Endothelial cell of umbilical vein (primary cell): ENCODE results near the gene DKK3. TPM values are rescaled to one million over a fixed set of nuclear protein-coding genes. Genes with fewer than 3 reads are reported as not detected.

Experiments used
- BruUV-seq: library from RNA; stranded (reverse); fragments of 400-500 nt; replicated peaks from 2 replicates; lab custom pipeline; 2021; lab: Mats Ljungman, UMichigan
- CTCF ChIA-PET: fragments of 300-600, 350-600 bp; sonication (Branson Sonifier 250); formaldehyde crosslinking; loops from one replicate; lab custom pipeline; 2021; ENCODE audit warnings: antibody characterized with exemption, inconsistent platforms; lab: Charles Lee
- POLR2A ChIA-PET: fragments of 300-600, 350-600 bp; sonication (Branson Sonifier 250); formaldehyde crosslinking; loops from one replicate; lab custom pipeline; 2021; ENCODE audit warnings: antibody characterized with exemption, inconsistent platforms; lab: Charles Lee
- DNase-seq: peaks from one replicate; pipeline ENCODE4 v3.0.0-alpha.2; 2011; ENCODE audit warnings: low read depth, low spot score
- FAIRE-seq: peaks from 2 replicates; lab custom pipeline; 2011; peaks lifted over from hg19 to GRCh38; lab: Jason Lieb, UNC
- H2AFZ ChIP-seq: 2 replicates; pipeline ENCODE4 v1.6.0; 2012; ENCODE audit warnings: low read depth, low read length, control low read depth, inconsistent platforms
- H3K27ac ChIP-seq: 2 replicates; pipeline ENCODE4 v1.5.1; 2011; ENCODE audit warnings: low read depth, mild to moderate bottlenecking, control low read depth, low read length, moderate library complexity; ENCODE audit not compliant: insufficient read depth
- H3K27me3 ChIP-seq, 2 experiments: 2 replicates each; pipeline versions ENCODE4 v1.6.0 to v1.6.1; 2011; ENCODE audit warnings: low read length in 2 of 2, mixed read lengths in 1 of 2; ENCODE audit not compliant: control insufficient read depth in 2 of 2, insufficient read depth in 2 of 2
- H3K36me3 ChIP-seq, 2 experiments: 2 replicates in 1 of 2; 3 replicates in 1 of 2; pipeline ENCODE4 v1.5.1; 2011; ENCODE audit warnings: low read length in 2 of 2, mild to moderate bottlenecking in 1 of 2, moderate library complexity in 1 of 2; ENCODE audit not compliant: control insufficient read depth in 2 of 2, insufficient read depth in 2 of 2; ENCODE audit errors: extremely low read depth in 1 of 2
- H3K4me1 ChIP-seq: 3 replicates; pipeline ENCODE4 v1.5.1; 2011; ENCODE audit warnings: mild to moderate bottlenecking, low read length; ENCODE audit not compliant: control insufficient read depth, insufficient read depth; ENCODE audit errors: extremely low read depth
- H3K4me2 ChIP-seq: 2 replicates; pipeline ENCODE4 v1.6.1; 2011; ENCODE audit warnings: low read length, control low read depth, mixed read lengths; ENCODE audit not compliant: insufficient read depth
- H3K4me3 ChIP-seq, 3 experiments: fragments of 200-600 bp in 1 of 3; sonication (generic), shearing (Covaris generic) in 1 of 3; replicated peaks in 1 of 3; 2 replicates each; pipeline ENCODE4 v1.5.1; 2011 to 2016; ENCODE audit warnings: control low read depth in 3 of 3, low read length in 3 of 3, mild to moderate bottlenecking in 2 of 3, inconsistent platforms in 1 of 3, low read depth in 1 of 3, moderate library complexity in 1 of 3; ENCODE audit not compliant: insufficient read depth in 1 of 3
- H3K79me2 ChIP-seq: 2 replicates; pipeline ENCODE4 v1.6.0; 2012; ENCODE audit warnings: low read length, inconsistent platforms; ENCODE audit not compliant: control insufficient read depth, insufficient read depth
- H3K9ac ChIP-seq: replicated peaks from 2 replicates; pipeline ENCODE3; 2011; ENCODE audit warnings: low read length, control low read depth; ENCODE audit not compliant: insufficient read depth; ENCODE audit errors: extremely low read depth
- H3K9me1 ChIP-seq: replicated peaks from 3 replicates; pipeline ENCODE4 v1.6.0; 2011; ENCODE audit warnings: mild to moderate bottlenecking, low read length; ENCODE audit not compliant: control insufficient read depth, insufficient read depth; ENCODE audit errors: extremely low read depth
- H3K9me3 ChIP-seq: replicated peaks from 2 replicates; pipeline ENCODE4 v1.5.1; 2012; ENCODE audit warnings: low read length, inconsistent platforms; ENCODE audit not compliant: control insufficient read depth, insufficient read depth
- H4K20me1 ChIP-seq: replicated peaks from 2 replicates; pipeline ENCODE3; 2011; ENCODE audit warnings: mild to moderate bottlenecking, low read length; ENCODE audit not compliant: control insufficient read depth, insufficient read depth; ENCODE audit errors: extremely low read depth
- CTCF ChIP-seq, 2 donors: IDR thresholded peaks; 1 replicate in 1 of 2; 2 replicates in 1 of 2; pipeline ENCODE4 v1.5.1; 2011; ENCODE audit warnings: low read length in 2 of 2, mild to moderate bottlenecking in 2 of 2, moderate library complexity in 2 of 2, control low read depth in 1 of 2, inconsistent platforms in 1 of 2, low read depth in 1 of 2; ENCODE audit not compliant: insufficient read depth in 1 of 2; ENCODE audit errors: extremely low read depth in 1 of 2
- EZH2 ChIP-seq: IDR thresholded peaks from 2 replicates; pipeline ENCODE4 v1.6.1; 2012; ENCODE audit warnings: borderline replicate concordance, low read depth, mild to moderate bottlenecking, moderate library complexity, low read length, inconsistent platforms; ENCODE audit not compliant: severe bottlenecking
- FOS ChIP-seq: IDR thresholded peaks from 2 replicates; pipeline ENCODE4 v1.6.1; 2011; ENCODE audit warnings: mild to moderate bottlenecking, low read length, moderate library complexity, borderline replicate concordance; ENCODE audit not compliant: insufficient read depth
- GATA2 ChIP-seq: IDR thresholded peaks from 2 replicates; pipeline ENCODE4 v1.7.0; 2011; ENCODE audit warnings: low read depth, mild to moderate bottlenecking, moderate library complexity, mixed read lengths, low read length; ENCODE audit not compliant: insufficient read length, insufficient read depth
- JUN ChIP-seq: IDR thresholded peaks from 2 replicates; pipeline ENCODE4 v1.6.1; 2011; ENCODE audit warnings: borderline replicate concordance, low read depth; ENCODE audit not compliant: insufficient read length, insufficient read depth
- MYC ChIP-seq: IDR thresholded peaks from one replicate; pipeline ENCODE4 v1.6.1; 2011; ENCODE audit warnings: mild to moderate bottlenecking, low read depth, low read length
- POLR2A ChIP-seq: IDR thresholded peaks from 2 replicates; pipeline ENCODE4 v1.6.1; 2012; ENCODE audit warnings: low read depth, mild to moderate bottlenecking, control low read depth, low read length
- POLR2AphosphoS5 ChIP-seq: IDR thresholded peaks from 2 replicates; pipeline ENCODE4 v1.6.1; 2012; ENCODE audit warnings: low read depth, mild to moderate bottlenecking, control low read depth, low read length, moderate library complexity; ENCODE audit not compliant: insufficient read depth
- dilution Hi-C: fragments of 300-500 bp; cut with MboI; formaldehyde crosslinking; loops from one replicate; pipeline ENCODE4 v1.15.0; 2019; ENCODE audit warnings: low sequenced_read_pairs; ENCODE audit not compliant: extremely low pct_ligation_motif_present
- intact Hi-C: fragments of 100-400 bp; cut with micrococcal nuclease; formaldehyde crosslinking; loops from one replicate; pipeline ENCODE4 v1.10.0; 2022
- polyA plus RNA-seq, 4 experiments: library from polyadenylated mRNA; depleted of rRNA in 3 of 4; stranded (reverse) in 3 of 4; unstranded in 1 of 4; fragments of >200 nt; gene quantifications; 2 replicates each; pipeline versions ENCODE4 v1.2.1 to v1.2.3, GENCODE V29; 2011 to 2012; ENCODE audit warnings: missing spikeins in 1 of 4
- total RNA-seq: library from RNA; stranded (reverse); gene quantifications from 2 replicates; pipeline ENCODE4 v1.2.3, GENCODE V29; 2021
- TF ChIP-seq, protein P1 (sequence below): IDR thresholded peaks from 2 replicates; pipeline ENCODE4 v1.6.1; 2011; ENCODE audit not compliant: insufficient read depth, insufficient read length

The DKK3 gene
- total and polyA plus RNA-seq, 2 donors (not counting 3 experiments of a cell fraction or from before 2014, with no cell fraction given): 131 to 335 TPM

GRCh38 chr11:11963067-11963466 is 45.4 kb downstream of the DKK3 start:
- H3K79me2 ChIP-seq: no peaks in the 10 kb centered on the region
- no peaks in the 10 kb centered on the region for H4K20me1 ChIP-seq
- H3K36me3 ChIP-seq: peaks cover 0 to 19% of the 10 kb centered on the region in 2 experiments
- TF ChIP-seq POLR2A (no peak), FOS (no peak), JUN (no peak)
- TF ChIP-seq, protein P1, sequence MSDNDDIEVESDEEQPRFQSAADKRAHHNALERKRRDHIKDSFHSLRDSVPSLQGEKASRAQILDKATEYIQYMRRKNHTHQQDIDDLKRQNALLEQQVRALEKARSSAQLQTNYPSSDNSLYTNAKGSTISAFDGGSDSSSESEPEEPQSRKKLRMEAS: no peak
- CTCF ChIA-PET: interaction anchor here (1.0 to 3.1 kb wide), 3 partner anchors 19 to 81 kb away, joined by 3 to 10 read pairs (median 7); no protein-coding TSS in a partner anchor
- peaks cover 11% of the 10 kb centered on the region for H3K4me1 ChIP-seq
- no peaks in the 10 kb centered on the region for H3K27me3 ChIP-seq
- H3K27ac ChIP-seq: no peak overlapping the region
- H2AFZ ChIP-seq: no peak overlapping the region
- H3K4me3 ChIP-seq: no peak overlapping the region
- POLR2A ChIA-PET: no interaction called here
- no peak overlapping the region for H3K9ac ChIP-seq
- H3K9me1 ChIP-seq: no peaks in the 10 kb centered on the region
- intact Hi-C loops (no loop called here), dilution Hi-C loops (no loop called here)
- FAIRE-seq (peak; percentile 40), DNase-seq (no peak)
- no peak overlapping the region for H3K4me2 ChIP-seq
- no peaks in the 10 kb centered on the region for H3K9me3 ChIP-seq
- no TSS peak for BruUV-seq

- H3K9me3 ChIP-seq: no peaks in the 10 kb centered on the region
- intact Hi-C loops (no loop called here), dilution Hi-C loops (no loop called here)
- H3K27ac ChIP-seq: no peak overlapping the region
- no peak overlapping the region for H2AFZ ChIP-seq
- no peak overlapping the region for H3K4me3 ChIP-seq
- H4K20me1 ChIP-seq: no peaks in the 10 kb centered on the region
- no peak overlapping the region for H3K9ac ChIP-seq
- DNase-seq (no peak), FAIRE-seq (no peak)
- ChIA-PET POLR2A (no interaction called here), CTCF (interaction anchor here (0.5 to 3.1 kb wide), 9 partner anchors 10 to 321 kb away, joined by 3 to 10 read pairs (median 5); partner anchors contain the start of gene DKK3)
- H3K27me3 ChIP-seq: no peaks in the 10 kb centered on the region
- H3K4me1 ChIP-seq: peaks cover 11% of the 10 kb centered on the region
- H3K79me2 ChIP-seq: no peaks in the 10 kb centered on the region
- no peaks in the 10 kb centered on the region for H3K9me1 ChIP-seq
- H3K4me2 ChIP-seq: no peak overlapping the region
- BruUV-seq: TSS peak; percentile 2
- H3K36me3 ChIP-seq: peaks cover 0 to 14% of the 10 kb centered on the region in 2 experiments
- TF ChIP-seq MYC (no peak), JUN (no peak), FOS (no peak), EZH2 (no peak), GATA2 (no peak), POLR2A (no peak), CTCF (IDR thresholded peaks at IDR 0.05; ENCODE audit: extremely low read depth in 1 of 2, insufficient read depth in 1 of 2, low read depth in 1 of 2, low read length in 2 of 2) (no peak), POLR2AphosphoS5 (no peak)
- TF ChIP-seq, protein P1: no peak
Observed at GRCh38 chr11:11961399-11962028, 46.9 kb downstream of the DKK3 start.
